ENCODE data around the gene PADI1.

DNA sequence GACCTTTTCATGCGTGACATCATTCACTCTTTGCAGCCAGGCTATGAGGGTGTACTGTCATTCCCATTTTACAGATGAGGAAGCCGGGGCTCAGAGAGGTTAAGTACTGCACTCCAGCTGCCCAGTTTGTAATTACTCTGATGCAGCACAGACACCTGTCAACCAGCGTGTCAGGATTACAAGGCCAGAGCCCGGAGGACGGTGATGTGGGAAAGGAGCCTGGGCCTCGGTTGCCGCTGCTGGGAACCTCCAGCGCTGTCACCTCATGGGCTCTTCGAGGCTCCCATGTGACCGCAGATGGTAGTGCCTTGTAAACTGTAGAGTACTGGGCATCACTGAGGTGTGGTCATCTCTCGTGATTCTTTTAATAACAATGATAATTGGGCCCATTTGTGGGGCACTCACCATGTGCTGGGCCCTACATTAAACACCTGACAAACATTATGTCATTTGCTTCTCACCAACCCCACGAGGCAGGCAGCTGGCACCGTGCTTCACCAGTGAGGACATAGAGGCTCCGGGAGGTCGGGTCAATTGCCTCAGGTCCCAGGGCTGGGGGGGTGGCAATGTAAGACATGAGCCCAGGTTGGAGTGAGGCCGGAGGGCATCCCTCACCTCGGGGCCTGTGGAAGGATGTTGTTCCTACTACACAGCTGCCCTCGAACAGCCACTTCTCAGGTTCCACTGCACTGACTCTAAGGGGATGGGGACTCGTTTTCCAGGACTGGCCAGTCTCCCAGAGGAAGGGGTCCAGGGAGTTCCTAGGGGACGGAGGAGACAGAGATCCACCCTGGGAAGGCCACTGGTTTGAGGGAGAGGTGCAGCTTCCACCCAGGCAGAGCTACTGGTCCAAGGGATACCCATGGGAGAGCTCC lies 42.8 kb upstream of the PADI1 start:
- TF ChIP-seq POLR2A (IDR thresholded peaks at IDR 0.05; ENCODE audit: low read length) (no peak), GATA1 (IDR thresholded peaks at IDR 0.05; ENCODE audit: low read depth, low read length) (no peak)

Data from erythroblast (primary cell).